HG03280 (cell line): ENCODE measurements around the gene NACA2.
A peak's percentile ranks its signal among the peaks of the same experiment; 100 is the strongest.
"Not testable (repeated sequence)": the region's sequence is repeated elsewhere in the genome, so short reads cannot be mapped to it uniquely, and the experiment has no call there.

Source experiments
- ATAC-seq: cut with Tn5 transposase; IDR thresholded peaks from one replicate; pipeline ENCODE4 v1.9.1; 2021; ENCODE audit warnings: mild to moderate bottlenecking, moderate library complexity; ENCODE audit not compliant: unreplicated experiment

NACA2 gene

GRCh38 chr17:61600621-61601020 lies 9.6 kb upstream of the NACA2 start:
- ATAC-seq = no peak

- ATAC-seq = no peak
Observed at GRCh38 chr17:61599608-61600007, 8.6 kb upstream of the NACA2 start.

- ATAC-seq = no peak
Observed at GRCh38 chr17:61598014-61598413, 7.0 kb upstream of the NACA2 start.

DNA sequence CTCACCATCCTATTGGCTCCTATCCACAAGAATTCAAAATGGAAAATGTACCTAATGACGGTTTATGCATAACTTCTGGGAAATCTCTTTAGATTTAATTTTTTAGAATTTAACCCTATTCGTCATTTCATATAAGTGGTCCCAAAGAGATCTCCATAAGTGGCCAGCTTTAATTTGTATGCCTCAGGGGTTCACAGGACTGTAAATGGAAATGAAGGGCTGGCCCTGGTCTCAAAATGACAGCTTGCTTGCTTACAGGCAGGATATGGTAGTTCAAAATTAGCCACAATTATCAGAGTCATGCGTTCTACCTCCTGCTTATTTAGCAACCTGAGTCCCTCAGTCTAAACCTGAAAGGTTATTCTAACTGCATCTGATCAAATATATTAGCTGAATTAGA lies 6.6 kb upstream of the NACA2 start:
- no peak for ATAC-seq

- ATAC-seq = no peak
Observed at GRCh38 chr17:61595418-61596186, 4.6 kb upstream of the NACA2 start.

- ATAC-seq = no peak
Observed at GRCh38 chr17:61594294-61594825, 3.3 kb upstream of the NACA2 start.

- no peak for ATAC-seq
Observed at GRCh38 chr17:61593426-61593825, 2.4 kb upstream of the NACA2 start.

DNA sequence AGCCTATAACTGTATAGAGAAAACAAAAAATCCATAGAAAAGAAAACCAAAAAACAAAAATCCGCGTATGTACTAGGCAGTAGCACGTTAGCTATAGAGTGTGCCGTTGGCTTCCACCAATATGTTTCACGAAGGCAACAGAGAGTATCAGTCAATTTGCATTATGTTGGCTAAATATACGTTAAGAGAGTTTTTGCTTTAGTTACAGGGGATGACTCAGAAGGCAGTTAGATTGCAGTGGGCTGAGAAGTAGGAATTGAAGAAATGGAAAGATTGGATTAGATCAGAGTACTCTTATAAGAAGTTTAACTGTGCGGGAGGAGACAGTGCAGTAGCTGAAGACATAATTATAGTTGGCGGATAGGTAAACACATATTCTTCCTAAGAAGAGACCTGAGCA lies 911 bp upstream of the NACA2 start:
- ATAC-seq = no peak

- ATAC-seq = no peak
Observed at GRCh38 chr17:61589990-61590389, 1.0 kb downstream of the NACA2 start.

DNA sequence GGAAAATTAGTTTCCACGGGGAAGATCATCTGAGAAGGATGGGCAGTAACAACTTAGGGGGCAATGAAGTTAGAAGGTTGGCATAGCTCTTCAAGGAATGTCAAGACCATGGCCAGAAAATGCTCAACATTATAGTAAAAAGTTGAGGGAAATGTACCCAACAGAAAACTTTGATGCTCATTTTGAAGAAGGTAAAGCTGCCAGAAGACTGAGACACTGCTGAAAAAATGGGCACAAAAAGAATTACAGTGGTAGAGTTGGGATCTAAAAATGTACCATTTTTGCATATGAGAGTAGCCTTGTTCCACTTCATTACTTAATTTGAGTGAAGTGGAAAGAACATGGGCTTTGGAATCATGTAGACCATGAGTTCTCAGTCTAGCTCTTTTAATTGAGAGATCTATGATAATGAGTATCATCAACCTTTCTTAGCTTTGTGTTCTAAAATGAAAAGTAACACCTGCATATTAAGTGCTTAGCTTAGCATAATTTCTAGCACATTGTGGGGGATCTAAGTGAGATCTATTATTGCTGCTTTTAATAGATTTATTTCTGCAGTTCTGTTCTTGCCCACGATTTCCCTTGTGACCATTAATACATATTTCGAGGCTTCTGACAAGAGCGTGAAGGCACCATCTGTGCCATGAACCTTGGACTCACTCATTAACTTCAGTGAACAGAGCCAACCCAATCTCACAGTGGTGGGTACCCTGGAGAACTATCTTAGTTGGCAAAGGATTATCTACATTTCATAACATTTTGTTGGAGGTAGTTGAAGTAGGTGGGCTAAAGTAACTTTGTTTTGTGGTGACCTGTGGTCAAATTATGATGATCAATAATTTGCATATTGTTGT lies 3.0 kb downstream of the NACA2 start:
- no peak for ATAC-seq

DNA sequence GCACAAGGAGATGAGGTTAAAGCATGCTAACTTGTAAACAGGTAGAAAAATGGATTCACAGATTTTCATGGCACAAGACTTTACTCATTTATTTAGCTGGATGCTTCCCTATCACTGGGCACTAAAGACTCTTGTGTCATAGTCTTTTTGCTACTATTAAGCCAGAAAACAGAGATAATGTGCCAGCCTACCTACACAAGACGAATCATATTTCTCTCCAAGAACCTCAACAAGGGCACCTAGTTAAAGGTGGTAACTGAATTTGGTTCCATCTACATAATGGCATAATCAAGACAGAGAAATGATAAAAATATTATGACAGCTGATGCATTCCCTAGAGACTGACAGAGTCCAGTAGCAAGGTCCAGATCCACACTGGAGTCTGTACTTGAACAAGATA lies 3.8 kb downstream of the NACA2 start:
- no peak for ATAC-seq

DNA sequence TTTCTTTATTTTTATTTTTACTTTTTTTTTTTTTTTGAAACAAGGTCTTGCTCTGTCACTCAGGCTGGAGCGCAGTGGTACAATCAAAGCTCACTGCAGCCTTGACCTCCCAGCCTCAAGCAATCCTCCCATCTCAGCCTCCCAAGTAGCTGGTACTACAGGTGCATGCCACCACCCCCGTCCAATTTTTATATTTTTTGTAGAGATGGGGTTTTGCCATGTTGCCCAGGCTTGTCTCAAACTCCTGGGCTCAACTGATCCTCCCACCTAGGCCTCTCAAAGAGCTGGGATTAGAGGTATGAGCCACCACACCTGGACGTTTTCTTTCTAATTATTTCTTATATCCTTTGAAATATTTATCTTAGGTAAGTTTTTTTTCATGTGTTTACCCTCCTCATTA lies 4.4 kb downstream of the NACA2 start:
- ATAC-seq = not testable (repeated sequence)

DNA sequence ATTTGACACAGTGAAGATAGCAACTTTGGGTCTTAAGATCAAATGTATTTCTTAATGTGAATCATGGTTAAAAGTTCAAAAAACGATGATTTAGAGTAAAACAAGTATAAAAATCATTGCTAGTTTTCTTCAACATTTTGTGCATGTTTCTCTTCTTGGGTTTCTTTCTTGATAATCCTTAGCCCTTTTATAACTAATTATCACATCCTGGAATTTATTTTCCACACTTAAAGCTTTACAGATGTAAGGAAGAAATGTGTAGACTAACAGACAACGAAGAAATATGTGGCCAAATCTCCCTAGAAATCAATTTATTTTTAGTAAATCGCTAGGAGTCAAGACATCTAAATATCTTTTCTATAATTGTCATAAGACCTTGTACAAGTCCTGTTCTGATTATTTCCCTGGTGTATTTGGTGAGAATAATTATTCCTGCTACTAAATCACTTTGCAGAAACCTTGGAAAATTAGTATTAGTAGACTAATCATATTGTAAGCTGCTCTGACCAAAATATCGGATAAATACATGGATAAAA lies 4.9 kb downstream of the NACA2 start:
- ATAC-seq = no peak

- no peak for ATAC-seq
Observed at GRCh38 chr17:61584866-61585265, 6.2 kb downstream of the NACA2 start.

GRCh38 chr17:61584266-61584665 lies 6.8 kb downstream of the NACA2 start:
- no peak for ATAC-seq

- ATAC-seq = no peak
Observed at GRCh38 chr17:61583660-61584264, 7.3 kb downstream of the NACA2 start.

DNA sequence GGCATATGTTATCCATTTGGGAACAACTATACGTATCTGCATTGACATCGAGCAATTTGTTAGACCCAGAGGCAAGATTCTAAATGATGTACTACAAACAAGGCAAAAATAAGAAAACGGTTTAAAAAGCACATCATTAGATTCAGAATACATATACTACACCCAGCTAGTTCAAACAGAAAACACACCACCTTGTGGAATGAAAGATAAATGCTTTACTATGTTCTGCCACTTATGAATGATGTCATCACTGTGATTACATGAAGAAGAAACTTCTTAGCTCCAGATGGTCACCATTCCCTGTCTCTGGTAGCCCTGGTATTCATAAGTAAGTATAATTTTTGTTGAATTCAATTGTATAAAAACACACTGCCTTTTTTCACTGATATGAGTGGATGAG lies 7.8 kb downstream of the NACA2 start:
- peak; percentile 54 for ATAC-seq

DNA sequence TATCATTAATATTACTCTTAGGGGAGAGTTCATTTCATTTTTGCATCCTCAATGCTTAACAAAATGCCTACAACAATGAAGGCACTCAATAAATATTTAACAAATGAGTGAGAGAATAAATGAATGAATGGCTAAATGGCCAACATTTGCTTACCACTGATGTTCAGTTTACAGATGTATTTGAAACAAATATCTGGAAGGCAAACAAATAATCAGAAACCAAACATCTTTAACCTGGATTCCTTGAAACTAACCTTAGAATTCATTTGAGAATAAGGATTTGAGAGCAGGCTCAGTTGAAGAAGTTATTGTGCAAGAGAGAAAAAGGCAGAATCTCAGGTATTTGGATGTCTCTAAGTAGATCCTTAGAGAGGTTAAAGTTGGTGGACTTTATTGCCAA lies 8.4 kb downstream of the NACA2 start:
- ATAC-seq = no peak

- no peak for ATAC-seq
Observed at GRCh38 chr17:61581611-61582349, 9.2 kb downstream of the NACA2 start.

DNA sequence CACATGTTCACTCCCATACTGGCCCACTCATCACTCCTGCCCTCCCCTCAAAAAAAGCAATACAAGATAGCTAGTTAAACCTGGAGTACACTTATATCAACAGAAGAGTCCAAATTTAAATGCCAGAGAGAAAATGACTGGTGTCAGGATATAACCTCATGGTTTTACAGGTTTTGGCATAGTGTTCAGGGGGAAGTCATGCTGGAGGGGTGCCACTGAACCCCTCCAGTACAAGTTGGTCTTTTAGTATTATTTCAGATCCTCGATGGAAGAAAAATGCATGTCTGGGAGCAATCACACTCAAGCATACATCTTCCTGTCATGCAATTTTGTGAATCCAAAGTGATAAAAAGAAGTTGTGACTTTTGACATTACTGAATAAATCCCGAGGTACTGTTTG lies 10.5 kb downstream of the NACA2 start:
- ATAC-seq = no peak

DNA sequence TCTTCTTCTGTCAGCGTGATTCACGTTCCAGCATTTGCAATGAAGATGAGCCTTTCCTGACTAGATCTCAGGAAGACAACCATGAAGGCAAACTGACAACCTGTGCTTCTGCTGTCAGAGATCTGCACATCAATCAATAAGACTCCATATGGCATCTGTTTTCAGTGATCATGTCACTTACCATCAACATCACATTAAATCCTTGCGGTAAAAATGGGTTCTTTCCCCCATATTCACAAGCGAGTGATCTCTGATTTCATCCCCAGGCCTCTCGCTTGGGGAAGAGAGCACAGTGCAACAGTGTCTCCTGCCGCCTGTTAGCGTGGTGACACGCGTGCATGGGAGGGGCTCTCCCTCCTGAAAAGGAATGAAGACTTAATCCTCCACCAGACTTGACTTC lies 11.1 kb downstream of the NACA2 start:
- no peak for ATAC-seq
